ENCODE data around the gene ZNF41. TPM values are rescaled to one million over a fixed set of nuclear protein-coding genes. Genes with fewer than 3 reads are reported as not detected.

ZNF41 gene
- total RNA-seq, 1 donor from 2014 or later = 4.1 TPM

GRCh38 chrX:47502316-47503125 is 19.5 kb upstream of the ZNF41 start:
- no peaks in the 10 kb centered on the region for H3K27me3 ChIP-seq (ENCODE audit: control insufficient read depth, insufficient read depth, low read length)
- no peak for DNase-seq (ENCODE audit: low read depth)
- TF ChIP-seq CTCF (IDR thresholded peaks at IDR 0.05; ENCODE audit: insufficient read depth, low read length, poor library complexity, severe bottlenecking) = no peak
- no peaks in the 10 kb centered on the region for H3K36me3 ChIP-seq (ENCODE audit: control insufficient read depth, insufficient read depth, low read length)
- no peak overlapping the region for H3K4me3 ChIP-seq (ENCODE audit: low read depth, low read length)

DNA sequence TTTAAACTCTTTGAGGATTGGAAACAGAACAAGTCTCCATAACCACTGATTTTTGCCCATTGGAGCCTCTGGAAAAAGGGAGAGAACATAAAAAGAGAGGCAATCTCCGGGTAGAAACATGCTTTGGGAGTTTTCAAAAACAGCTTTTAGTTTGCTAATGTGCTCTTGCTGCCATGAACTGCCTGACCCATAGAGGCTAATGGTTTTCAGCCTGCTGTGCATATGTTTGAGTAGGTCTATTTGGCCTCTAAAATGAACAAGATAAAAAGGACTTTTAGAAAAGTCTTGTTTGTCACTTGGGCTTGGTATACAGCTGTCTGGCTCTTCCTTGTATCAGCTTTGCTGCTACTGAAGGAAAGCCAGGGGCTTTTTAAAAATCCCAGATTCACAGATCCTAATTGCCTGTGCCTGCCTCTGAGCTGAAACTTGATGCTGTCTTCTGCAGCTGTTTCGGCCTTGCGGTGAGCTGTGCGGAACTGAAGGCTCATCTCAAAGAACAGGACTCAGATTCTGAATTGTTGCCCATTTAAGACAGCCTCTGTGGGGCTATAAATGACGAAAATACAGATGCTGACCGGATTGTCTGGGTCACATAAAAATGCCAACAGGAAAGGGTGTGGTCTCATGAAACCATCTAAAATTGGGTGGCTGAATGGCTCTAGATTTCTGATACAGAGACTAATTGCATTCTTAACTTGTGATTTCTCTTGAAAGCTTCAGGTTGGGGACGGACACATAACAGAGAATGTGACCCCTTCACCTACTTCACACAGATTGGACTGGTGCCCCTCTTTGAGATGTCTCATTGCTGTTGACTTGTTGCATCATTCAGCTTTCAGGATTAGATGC is 18.4 kb upstream of the ZNF41 start:
- Histone ChIP-seq H3K4me3 (ENCODE audit: low read depth, low read length) (no peak overlapping the region), H3K27me3 (ENCODE audit: control insufficient read depth, insufficient read depth, low read length) (no peaks in the 10 kb centered on the region), H3K36me3 (ENCODE audit: control insufficient read depth, insufficient read depth, low read length) (no peaks in the 10 kb centered on the region)
- no peak for TF ChIP-seq CTCF (IDR thresholded peaks at IDR 0.05; ENCODE audit: insufficient read depth, low read length, poor library complexity, severe bottlenecking)
- DNase-seq (ENCODE audit: low read depth) = no peak

- Histone ChIP-seq H3K27me3 (ENCODE audit: control insufficient read depth, insufficient read depth, low read length) (no peaks in the 10 kb centered on the region), H3K36me3 (ENCODE audit: control insufficient read depth, insufficient read depth, low read length) (no peaks in the 10 kb centered on the region), H3K4me3 (ENCODE audit: low read depth, low read length) (no peak overlapping the region)
- no peak for TF ChIP-seq CTCF (IDR thresholded peaks at IDR 0.05; ENCODE audit: insufficient read depth, low read length, poor library complexity, severe bottlenecking)
- no peak for DNase-seq (ENCODE audit: low read depth)
These were observed 17.5 kb upstream of the ZNF41 start for GRCh38 chrX:47500554-47500953.

GRCh38 chrX:47499293-47499692 is 16.3 kb upstream of the ZNF41 start:
- no peak for TF ChIP-seq CTCF (IDR thresholded peaks at IDR 0.05; ENCODE audit: insufficient read depth, low read length, poor library complexity, severe bottlenecking)
- no peak for DNase-seq (ENCODE audit: low read depth)
- Histone ChIP-seq H3K27me3 (ENCODE audit: control insufficient read depth, insufficient read depth, low read length) (no peaks in the 10 kb centered on the region), H3K4me3 (ENCODE audit: low read depth, low read length) (no peak overlapping the region), H3K36me3 (ENCODE audit: control insufficient read depth, insufficient read depth, low read length) (no peaks in the 10 kb centered on the region)

- H3K27me3 ChIP-seq (ENCODE audit: control insufficient read depth, insufficient read depth, low read length) = no peaks in the 10 kb centered on the region
- no peaks in the 10 kb centered on the region for H3K36me3 ChIP-seq (ENCODE audit: control insufficient read depth, insufficient read depth, low read length)
- no peak for TF ChIP-seq CTCF (IDR thresholded peaks at IDR 0.05; ENCODE audit: insufficient read depth, low read length, poor library complexity, severe bottlenecking)
These were observed 15.4 kb upstream of the ZNF41 start for GRCh38 chrX:47498411-47498810.

More at GRCh38 chrX:47498411-47498810, 15.4 kb upstream of the ZNF41 start:
- no peak overlapping the region for H3K4me3 ChIP-seq (ENCODE audit: low read depth, low read length)
- no peak for DNase-seq (ENCODE audit: low read depth)
